Neutrophil (primary cell): ENCODE measurements around the gene SERPINB8.

Source experiments
- H3K27ac ChIP-seq: fragments of 200-600 bp; sonication (generic); 2 replicates; pipeline ENCODE4 v1.5.1; 2016; ENCODE audit warnings: mild to moderate bottlenecking, moderate library complexity
- H3K27me3 ChIP-seq: fragments of 200-600 bp; sonication (generic); 2 replicates; pipeline ENCODE4 v1.6.0; 2016; ENCODE audit warnings: mild to moderate bottlenecking
- H3K36me3 ChIP-seq: fragments of 200-600 bp; sonication (generic); 2 replicates; pipeline ENCODE4 v1.5.1; 2017
- H3K4me1 ChIP-seq, 2 experiments: fragments of 200-600 bp in 1 of 2; sonication (generic) in 1 of 2; 1 replicate in 1 of 2; 2 replicates in 1 of 2; pipeline versions ENCODE4 v1.5.1 to v1.6.1; 2013 to 2016; ENCODE audit warnings: low read depth in 1 of 2, low read length in 1 of 2, mild to moderate bottlenecking in 1 of 2, moderate library complexity in 1 of 2; ENCODE audit not compliant: control insufficient read depth in 1 of 2, insufficient read depth in 1 of 2
- H3K4me3 ChIP-seq, 2 experiments: fragments of 200-600 bp in 1 of 2; sonication (generic) in 1 of 2; 1 replicate in 1 of 2; 2 replicates in 1 of 2; pipeline ENCODE4 v1.5.1; 2013 to 2016; ENCODE audit warnings: low read depth in 1 of 2, low read length in 1 of 2, mild to moderate bottlenecking in 1 of 2, moderate library complexity in 1 of 2
- H3K9me3 ChIP-seq: fragments of 200-600 bp; sonication (generic); 2 replicates; pipeline ENCODE4 v1.5.1; 2016
- TF ChIP-seq, protein P1 (sequence below): fragments of 200-600 bp; sonication (generic); IDR thresholded peaks from 2 replicates; pipeline ENCODE4 v1.5.1; 2016; ENCODE audit warnings: antibody characterized with exemption

SERPINB8 gene

DNA sequence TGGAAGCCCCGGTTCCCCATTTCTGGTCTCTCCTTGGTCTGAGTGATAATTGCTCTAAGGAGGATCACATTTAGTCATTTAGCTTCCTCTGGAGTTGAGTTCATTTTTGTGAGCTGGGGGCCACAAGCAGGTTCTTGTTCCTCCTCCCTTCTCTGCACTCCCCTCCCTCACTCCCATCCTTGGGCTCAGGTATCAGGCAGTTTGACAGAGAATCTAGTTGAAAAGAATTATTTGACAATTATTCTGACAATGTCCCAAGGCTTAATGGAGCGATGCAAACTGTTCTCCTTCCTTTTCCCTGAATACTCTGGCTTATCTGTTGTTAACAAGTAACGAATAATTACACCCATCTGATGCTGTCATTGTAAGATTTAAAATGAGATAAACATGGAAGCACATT is 61.5 kb downstream of the SERPINB8 start:
- Histone ChIP-seq H3K27ac (no peak overlapping the region), H3K9me3 (no peaks in the 10 kb centered on the region), H3K27me3 (no peaks in the 10 kb centered on the region), H3K4me1 (no peaks in the 10 kb centered on the region), H3K4me3 (no peak overlapping the region), H3K36me3 (no peaks in the 10 kb centered on the region)
- TF ChIP-seq, protein P1, sequence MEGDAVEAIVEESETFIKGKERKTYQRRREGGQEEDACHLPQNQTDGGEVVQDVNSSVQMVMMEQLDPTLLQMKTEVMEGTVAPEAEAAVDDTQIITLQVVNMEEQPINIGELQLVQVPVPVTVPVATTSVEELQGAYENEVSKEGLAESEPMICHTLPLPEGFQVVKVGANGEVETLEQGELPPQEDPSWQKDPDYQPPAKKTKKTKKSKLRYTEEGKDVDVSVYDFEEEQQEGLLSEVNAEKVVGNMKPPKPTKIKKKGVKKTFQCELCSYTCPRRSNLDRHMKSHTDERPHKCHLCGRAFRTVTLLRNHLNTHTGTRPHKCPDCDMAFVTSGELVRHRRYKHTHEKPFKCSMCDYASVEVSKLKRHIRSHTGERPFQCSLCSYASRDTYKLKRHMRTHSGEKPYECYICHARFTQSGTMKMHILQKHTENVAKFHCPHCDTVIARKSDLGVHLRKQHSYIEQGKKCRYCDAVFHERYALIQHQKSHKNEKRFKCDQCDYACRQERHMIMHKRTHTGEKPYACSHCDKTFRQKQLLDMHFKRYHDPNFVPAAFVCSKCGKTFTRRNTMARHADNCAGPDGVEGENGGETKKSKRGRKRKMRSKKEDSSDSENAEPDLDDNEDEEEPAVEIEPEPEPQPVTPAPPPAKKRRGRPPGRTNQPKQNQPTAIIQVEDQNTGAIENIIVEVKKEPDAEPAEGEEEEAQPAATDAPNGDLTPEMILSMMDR: no peak

DNA sequence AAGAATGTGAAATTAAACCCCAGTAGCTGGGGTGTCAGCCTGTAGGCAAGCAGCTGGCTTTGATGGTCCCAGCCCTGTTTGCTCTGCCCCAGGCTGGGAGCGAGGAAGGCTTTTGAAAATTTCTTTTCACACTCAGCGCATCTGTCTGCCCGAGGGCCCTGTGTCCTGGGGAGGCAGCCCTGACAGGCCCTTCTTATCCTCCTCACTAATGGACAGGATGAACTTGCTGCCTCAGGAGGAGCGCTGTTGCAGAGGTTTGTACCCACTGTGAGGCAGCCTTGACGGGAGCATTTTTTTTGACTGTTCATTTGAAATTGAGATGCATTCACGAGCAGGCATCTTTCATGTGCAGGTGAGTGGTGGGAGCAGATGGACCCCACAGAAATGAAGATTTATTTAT is 62.4 kb downstream of the SERPINB8 start:
- TF ChIP-seq, protein P1: no peak
- no peak overlapping the region for H3K4me3 ChIP-seq
- H3K27me3 ChIP-seq: no peaks in the 10 kb centered on the region
- H3K27ac ChIP-seq: no peak overlapping the region
- H3K4me1 ChIP-seq: no peaks in the 10 kb centered on the region
- H3K9me3 ChIP-seq: no peaks in the 10 kb centered on the region
- no peaks in the 10 kb centered on the region for H3K36me3 ChIP-seq

DNA sequence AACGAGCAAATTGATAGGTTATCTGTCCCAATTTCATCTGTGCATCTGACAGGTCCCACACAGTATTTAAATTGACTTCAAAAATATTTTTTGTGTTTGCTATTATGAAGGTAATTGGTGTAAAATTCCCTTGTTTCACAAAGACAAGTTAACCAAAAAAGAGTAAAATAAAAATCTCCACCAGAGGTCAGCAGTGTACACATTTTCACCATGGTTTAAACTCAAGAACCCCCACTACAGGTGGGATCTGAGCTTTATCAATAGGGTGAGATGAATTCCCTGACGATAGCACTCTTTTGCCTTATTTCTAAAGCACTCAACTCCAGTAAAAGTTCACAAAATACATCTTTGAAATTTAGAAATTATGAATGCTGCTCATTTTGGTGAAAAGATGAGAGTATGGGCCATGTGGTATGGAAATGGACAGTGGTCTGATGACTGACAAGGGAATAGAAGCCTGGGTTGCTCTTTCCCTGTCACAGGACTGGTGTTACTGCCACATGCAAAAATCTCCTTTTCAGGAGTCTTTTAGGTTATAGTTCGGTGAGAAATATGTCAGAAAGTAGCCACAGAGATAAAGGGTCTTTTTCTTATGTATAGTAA is 68.0 kb downstream of the SERPINB8 start:
- Histone ChIP-seq H3K27ac (no peak overlapping the region), H3K27me3 (no peaks in the 10 kb centered on the region), H3K9me3 (no peaks in the 10 kb centered on the region), H3K4me3 (no peak overlapping the region), H3K4me1 (no peaks in the 10 kb centered on the region), H3K36me3 (no peaks in the 10 kb centered on the region)
- TF ChIP-seq, protein P1: no peak
